DMS 273 (cell line): ENCODE measurements around the gene ATPAF1.
"Not testable (repeated sequence)": the region's sequence is repeated elsewhere in the genome, so short reads cannot be mapped to it uniquely, and the experiment has no call there.

Experiments
- DNase-seq: peaks from one replicate; lab custom pipeline; 2025; ENCODE audit not compliant: unreplicated experiment; lab: John Stamatoyannopoulos, UW

The ATPAF1 gene

DNA sequence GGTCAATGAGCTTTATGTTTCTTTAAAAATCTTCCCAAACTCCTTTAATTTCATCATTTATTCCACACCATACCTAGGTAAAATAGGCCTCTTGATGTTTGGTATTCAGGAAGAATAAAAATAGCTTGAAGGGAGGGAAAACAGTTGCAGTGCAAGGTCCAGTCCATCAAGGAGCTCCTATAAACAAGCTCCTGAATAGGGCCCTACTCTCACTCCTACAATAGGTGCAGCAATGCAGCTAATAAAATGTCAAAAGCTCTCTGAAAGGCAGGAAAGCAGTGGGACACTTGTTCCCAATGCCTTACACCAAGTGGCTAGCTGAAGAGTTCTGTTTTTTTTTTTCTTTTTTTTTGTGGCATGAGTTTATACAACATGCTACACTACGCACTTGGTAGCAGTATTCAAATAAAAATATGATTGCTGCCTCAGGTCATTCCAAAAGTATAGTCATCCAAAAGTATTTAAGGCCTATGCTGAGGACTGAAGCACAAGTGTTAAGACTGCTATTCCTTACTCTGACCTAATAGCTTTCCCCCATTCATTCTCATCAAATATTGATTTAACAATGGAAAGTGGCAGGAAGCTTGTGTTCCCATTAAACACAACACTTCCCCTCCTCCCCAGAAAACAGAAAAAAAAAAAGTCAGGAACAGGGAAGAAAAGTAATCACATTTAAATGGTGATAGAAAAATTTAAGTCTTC lies 13.3 kb upstream of the ATPAF1 start:
- DNase-seq = no peak

DNA sequence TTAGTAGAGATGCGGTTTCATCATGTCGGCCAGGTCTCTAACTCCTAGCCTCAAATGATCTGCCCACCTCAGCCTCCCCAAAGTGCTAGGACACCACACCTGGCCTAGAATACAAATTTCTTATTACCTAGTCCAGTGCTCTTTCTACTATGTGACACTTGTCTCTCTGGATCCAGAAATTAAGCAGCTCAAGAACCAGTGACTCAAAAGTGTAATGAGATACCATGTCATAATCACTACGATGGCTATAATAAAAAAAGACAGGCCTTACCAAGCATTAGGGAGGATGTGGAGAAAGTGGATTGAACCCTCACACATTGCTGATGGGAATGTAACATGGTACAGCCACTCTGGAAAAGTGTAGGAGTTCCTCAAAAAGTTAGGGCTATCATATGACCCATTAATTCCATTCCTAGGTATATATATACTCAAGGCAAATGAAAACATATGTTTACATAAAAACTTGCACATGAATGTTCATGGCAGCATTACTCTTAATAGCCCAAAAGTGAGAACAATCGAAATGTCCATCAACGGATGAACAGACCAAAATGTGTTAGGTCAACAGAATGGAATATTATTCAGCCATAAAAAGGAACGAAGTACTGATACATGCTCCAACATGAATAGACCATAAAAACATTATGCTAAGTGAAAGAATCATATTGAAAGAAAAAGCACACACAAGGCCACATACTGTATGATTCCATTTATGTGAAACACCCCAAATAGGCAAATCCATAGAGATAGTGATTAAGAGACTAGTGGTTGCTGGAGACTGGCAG lies 11.8 kb upstream of the ATPAF1 start:
- DNase-seq = no peak

DNA sequence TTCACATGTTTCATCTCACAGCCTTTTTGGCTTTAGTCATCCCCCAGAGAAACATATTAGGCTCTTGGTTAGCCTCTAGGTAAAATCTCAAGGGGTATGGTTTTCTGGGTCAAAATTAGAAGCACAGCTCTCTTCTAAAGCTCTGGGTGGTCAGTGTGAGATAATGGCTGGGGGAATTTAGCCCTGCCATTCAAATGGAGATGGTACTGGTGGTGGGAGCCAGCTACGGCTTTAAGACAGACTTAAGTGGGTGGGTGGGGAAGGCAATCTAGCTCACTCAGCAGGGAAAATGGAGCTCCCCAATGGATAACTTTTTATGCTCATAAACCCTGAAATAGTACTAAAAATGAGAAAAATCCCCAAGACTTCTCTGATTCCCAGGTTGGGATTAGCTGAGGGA lies 9.2 kb upstream of the ATPAF1 start:
- DNase-seq = no peak

DNA sequence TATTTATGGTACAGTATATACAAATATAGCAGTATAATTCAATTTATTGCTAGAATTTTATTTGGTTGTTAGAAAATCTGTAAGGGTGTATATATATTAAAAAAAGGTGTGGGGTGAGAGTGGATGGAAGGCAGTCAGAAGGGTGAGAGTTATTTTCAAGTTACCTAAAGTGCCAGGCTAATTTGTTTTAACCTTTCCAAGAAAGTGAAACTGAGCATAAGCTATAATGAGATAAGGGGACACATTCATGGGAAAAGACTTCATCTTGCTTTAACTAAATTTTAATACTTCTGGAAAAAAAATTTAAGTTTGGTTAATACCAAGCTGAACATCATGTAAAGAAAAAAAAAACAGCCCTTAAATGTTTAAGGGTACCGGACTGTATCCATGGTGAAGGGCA lies 8.4 kb upstream of the ATPAF1 start:
- no peak for DNase-seq

DNA sequence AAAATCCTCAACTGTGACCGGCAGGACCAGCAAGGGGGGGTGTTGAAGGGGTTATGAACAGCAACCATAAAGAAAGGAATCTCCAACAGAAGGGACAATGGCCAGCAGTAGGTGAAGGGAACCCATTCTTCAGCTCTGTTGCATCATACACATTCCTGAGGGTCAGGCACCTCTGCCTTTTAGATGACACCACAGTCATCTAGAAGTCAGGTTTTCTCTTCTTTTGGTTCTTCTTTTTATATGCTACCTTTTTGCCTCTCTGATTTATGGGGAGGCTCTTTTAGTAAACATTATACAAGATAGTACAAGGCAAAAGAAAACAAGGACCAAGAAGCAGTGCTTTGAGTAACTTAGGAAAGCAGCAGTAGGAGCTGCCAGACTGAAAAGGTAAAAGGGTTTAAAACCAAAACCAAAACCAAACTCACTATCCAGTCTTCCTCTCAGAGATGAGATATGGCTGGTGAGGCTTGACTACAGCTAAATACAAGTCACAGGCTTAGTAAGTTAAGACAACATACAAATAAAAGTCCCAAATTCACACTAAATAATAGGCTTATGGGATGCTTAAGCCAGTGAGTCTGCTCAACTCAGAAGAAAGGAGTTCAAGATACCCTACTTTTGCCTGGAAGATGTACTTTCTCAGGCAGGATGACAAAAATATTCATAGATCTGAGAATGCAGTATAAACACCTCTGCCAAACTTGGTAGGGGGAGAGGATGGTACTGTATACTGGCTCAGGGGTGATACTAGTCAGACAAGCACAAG lies 7.6 kb upstream of the ATPAF1 start:
- DNase-seq = no peak

DNA sequence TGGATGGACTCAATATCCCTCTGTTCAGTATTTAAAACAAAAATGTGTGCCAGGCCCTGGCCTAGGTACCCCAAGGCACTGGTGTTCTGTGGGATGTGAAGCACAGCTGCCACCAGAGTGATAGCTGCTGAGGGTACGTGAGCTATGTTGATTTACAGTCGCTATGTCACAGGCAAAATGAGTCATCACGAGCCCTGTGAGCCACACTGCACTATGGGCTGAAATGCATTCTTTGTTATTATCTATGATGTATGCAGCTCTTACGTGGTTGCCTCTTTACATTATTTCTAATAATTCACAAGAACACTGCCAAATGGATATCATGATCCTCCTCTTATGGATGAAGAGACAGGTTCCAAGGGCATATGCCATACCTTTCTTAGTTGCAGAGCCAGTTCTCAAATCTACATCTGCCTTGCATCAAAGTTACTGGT lies 5.6 kb upstream of the ATPAF1 start:
- no peak for DNase-seq

DNA sequence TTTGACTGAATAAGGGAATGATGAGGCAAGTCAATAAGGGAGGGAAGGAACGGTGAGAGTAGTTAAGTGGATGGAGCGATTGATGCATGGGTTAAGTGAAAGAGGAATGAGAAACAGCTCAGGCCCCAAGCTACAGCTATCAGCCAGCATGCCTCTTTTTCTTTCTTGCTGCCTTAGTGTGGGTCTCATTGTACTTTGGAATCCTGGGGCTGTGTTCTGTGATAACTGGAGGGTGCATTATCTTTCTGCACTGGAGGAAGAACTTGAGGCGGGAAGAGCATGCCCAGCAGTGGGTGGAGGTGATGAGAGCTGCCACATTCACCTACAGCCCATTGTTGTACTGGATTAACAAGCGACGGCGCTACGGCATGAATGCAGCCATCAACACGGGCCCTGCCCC lies 4.5 kb upstream of the ATPAF1 start:
- DNase-seq = no peak

DNA sequence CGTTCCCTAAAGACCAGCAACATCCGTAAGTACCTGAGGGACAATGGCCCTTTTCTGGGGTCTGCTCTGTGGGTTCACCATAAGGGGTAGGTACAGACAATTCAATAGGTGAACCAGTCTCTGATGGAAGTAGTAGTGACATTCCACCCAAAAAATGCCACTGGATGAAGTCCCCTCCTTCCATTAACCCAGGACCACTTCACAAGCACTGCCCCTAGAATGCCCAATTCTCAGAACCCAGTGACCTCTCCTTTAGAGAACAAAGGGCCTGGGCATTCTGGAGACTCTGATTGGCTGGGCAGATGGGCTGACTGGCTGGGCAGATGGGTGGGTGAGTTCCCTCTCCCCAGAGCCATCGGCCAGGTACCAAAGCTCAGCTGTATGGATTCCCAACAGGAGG lies 3.4 kb upstream of the ATPAF1 start, which contains the start of gene TEX38:
TEX38 (plus strand) TSS at position 301 of the 400 bp plus-strand sequence; CDS start at position 382, 81 bp downstream.
- no peak for DNase-seq

DNA sequence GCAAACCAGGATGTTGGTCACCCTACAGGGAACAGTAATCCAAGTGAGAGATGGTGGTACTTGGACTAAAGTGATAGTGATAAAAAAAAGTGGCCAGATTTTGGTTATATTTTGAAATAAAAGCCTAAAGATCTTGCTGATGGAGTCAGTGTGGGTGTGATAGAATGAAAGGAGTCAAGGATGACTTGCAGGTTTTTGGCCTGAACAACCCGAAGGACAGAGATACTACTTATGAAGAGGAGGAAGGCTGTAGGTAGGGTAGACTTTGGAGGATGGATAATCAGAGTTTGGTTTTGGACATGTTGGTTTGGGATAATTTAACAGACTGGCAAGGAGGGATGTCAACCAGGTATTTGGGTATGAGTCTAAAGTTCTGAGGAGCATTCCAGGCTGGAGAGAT lies 2.0 kb upstream of the ATPAF1 start:
- DNase-seq = no peak

DNA sequence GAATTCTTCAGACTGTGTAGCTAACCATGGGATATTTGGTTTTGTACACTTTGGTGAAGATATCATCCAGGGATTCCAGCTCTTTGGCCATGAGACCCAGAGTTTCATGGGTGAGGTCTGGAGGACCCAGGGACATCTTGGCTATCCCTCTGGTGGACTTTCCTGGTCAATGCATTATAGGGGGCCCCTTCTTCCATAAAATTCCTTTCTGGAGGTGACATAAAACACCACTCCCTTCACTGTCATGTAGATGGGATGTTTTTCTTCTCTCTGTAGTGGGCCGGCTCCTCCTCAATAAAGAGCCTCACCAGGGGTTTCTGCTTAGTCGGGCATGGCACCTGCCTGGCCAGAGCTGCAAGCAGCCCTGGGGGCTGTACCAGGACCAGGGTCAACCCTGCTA lies 2.2 kb downstream of the ATPAF1 start:
- no peak for DNase-seq

DNA sequence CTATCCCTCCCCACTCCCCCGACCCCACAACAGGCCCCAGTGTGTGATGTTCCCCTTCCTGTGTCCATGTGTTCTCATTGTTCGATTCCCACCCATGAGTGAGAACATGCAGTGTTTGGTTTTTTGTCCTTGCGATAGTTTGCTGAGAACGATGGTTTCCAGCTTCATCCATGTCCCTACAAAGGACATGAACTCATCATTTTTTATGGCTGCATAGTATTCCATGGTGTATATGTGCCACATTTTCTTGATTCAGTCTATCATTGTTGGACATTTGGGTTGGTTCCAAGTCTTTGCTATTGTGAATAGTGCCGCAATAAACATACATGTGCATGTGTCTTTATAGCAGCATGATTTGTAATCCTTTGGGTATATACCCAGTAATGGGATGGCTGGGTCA lies 5.2 kb downstream of the ATPAF1 start:
- DNase-seq = not testable (repeated sequence)

DNA sequence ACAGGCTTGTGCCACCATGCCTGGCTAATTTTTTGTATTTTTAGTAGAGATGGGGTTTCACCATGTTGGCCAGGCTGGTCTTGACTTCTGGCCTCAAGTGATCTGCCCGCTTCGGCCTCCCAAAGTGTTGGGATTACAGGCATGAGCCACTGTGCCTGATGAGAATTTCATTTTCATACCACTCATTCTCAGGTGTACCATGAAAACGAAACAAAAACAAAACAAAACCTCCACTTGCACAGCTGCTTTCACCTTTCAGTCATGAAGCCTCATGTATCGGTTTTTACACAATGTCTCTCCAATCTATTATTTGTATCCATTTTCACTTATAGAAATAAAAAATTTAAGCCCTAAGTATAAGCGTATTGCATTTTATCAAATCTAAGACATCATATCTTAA lies 8.0 kb downstream of the ATPAF1 start:
- not testable (repeated sequence) for DNase-seq

DNA sequence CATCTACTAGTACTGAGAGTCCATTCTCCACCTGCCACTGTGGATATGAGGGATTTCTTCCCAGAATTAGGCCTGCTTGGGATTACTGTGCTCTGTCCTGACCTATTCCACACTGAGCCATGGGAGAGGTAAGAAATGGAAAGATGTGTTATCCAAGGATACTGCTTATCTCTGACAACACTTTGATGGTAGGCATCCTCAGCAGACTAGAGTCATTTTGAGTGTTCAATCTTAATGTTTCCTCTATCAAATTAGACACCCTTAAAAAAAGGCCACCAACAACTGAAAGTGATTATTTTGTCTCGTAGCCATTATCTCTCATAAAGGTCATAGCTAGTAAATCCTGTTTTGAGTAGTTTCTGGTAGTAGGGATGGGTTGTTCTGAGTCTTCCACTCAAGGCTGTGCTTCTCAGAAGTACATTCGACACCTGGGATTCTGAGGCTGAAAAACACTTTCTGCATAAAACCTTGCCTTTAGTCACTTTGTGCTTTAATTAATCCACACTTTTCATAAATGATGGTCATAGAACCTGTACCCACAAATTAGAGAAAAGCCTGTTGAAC lies 8.8 kb downstream of the ATPAF1 start:
- no peak for DNase-seq

DNA sequence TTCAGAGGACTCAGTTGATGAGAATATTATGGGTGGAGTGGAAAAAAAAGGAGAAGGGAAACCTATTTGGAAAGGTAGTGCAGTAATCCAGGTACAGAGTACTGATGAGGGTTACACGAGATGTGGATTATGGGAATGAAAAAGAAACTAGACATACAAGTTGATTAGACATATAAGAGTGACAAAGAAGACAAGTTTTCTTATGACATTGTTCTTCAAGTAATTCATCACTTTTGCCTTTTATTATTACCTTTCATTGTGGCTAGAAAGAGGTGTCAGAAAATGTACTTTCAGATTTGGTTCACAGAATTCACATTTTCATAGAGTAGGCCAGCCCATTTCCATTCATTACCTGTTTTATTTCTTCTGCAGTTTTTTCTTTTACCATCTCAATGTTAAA lies 10.4 kb downstream of the ATPAF1 start:
- DNase-seq = no peak

DNA sequence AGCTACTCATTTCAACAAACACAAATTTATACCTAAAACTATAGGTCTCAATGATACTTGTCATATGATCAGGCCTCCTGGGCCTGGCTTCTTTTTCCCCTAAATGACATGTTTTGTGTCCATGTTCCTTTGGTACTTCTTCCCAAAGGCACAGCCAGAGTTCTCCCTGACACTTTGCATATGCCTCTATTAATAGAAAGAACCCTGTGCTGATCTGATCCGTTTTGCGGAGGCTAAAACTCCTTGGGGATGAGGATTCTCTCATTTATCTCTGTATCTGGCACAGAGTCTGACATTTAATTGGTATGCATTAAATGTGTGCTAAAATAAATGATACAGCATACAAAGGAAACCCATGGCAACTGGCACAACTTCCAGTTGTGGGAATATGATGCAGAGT lies 11.5 kb downstream of the ATPAF1 start:
- no peak for DNase-seq

DNA sequence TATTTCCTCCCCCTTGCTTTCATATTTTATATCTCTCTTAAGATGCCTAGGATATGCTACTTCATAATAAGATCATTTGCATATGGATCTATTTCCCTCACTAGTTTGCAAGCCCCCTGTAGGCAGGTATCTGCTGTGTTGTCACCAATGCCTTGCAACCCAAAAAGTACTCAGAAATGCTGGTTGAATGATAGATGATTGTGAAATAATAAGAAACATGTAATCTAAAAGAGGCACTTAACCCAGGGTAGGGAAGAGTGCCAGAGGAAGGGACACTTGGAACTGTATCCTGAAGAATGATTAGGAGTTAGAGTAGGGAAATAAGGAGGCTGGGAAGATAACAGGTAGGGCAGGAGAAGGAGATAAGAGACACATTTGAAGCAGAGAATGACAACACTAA lies 12.3 kb downstream of the ATPAF1 start:
- no peak for DNase-seq

DNA sequence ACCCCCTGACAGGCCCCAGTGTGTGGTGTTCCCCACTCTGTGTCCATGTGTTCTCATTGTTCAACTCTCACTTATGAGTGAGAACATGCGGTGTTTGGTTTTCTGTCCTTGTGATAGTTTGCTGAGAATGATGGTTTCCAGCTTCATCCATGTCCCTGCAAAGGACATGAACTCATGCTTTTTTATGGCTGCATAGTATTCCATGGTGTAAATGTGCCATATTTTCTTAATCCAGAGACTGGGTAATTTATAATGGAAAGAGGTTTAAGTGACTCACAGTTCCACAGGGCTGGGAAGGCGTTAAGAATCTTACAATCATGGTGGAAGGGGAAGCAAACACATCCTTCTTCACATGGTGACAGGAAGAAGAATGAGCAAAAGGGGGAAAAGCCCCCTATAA lies 13.5 kb downstream of the ATPAF1 start:
- DNase-seq = not testable (repeated sequence)

DNA sequence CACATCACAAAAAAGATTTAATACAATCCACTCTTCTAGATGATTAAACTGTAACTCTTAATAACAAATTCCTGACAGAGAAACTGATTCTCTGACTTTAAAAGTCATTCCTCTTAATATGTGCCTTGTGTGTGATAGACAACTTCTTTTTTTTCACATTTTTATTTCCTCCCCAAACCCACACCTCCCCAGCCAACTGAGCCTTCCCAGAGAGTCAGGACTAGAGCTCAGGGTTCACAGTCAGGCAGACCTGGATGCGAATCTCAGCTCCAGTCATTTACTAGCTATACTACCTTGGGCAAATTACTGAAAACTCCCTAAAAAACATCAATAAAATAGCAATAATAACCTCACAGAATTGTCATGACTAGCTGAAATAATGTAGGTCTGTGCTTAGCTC lies 14.2 kb downstream of the ATPAF1 start:
- no peak for DNase-seq

DNA sequence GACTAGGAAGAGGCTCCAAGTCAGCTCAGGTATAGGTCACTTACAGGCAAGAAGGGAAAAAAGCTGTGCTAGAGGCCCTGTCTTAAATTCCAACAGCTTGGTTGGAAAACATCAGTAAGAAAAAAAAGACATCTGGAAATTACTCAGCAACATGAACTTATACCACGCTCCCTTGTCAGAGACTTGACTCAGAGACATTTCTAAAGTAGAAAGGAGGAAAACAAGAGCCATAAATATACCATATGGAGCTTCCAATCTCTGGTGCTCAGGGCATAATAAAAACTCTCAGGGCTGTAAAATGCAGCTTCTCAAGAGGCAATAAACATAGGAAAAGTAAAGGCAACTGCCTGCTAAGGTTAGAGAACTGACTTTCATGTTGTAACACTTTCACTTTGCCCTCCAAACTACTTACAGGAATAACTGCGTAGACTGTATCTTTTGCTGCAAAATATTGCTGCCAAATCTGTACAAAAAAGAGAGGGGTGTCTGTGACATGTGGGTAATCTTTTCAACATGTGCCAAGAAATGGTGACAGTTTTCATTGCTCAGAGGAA lies 14.7 kb downstream of the ATPAF1 start:
- DNase-seq = no peak

DNA sequence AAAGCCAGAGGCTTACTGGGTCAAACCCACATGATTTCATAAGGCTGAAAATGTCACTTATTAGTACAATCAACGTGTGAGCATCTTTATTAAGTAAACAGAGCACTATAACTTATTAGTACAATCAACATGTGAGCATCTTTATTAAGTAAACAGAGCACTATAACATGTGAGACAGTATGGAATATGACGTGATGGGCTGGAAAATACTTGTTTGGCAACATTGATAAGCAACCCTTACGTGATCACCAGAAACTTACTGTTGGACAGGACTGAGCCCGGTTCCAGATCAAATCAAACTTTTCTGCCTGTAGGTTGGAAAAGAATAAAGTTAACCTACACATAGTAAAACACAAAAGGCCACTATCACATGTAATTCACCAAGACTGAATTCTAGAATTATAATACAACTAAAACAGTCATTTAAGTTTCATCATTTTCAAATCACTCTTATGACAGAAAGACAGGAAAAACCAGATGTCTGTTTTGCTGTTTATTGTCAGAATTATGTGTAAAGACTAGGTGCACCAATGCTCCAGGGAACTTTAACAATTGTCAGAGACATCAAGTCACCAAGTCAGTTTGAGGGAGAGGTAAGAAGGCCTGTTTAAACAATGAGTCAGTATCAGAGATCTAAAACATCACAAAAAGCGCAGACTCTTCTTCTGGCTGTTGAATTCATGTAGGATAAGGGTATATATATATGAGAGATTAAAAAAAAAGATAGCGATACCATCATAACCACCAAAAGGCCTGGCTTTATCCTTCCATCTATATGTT lies 15.7 kb downstream of the ATPAF1 start:
- no peak for DNase-seq
